ENCODE measurements around the gene PLIN5. TPM values are rescaled to one million over a fixed set of nuclear protein-coding genes. Genes with fewer than 3 reads are reported as not detected.

Gene PLIN5
- total RNA-seq, 1 experiment from 2014 or later, result 8.1 TPM

DNA sequence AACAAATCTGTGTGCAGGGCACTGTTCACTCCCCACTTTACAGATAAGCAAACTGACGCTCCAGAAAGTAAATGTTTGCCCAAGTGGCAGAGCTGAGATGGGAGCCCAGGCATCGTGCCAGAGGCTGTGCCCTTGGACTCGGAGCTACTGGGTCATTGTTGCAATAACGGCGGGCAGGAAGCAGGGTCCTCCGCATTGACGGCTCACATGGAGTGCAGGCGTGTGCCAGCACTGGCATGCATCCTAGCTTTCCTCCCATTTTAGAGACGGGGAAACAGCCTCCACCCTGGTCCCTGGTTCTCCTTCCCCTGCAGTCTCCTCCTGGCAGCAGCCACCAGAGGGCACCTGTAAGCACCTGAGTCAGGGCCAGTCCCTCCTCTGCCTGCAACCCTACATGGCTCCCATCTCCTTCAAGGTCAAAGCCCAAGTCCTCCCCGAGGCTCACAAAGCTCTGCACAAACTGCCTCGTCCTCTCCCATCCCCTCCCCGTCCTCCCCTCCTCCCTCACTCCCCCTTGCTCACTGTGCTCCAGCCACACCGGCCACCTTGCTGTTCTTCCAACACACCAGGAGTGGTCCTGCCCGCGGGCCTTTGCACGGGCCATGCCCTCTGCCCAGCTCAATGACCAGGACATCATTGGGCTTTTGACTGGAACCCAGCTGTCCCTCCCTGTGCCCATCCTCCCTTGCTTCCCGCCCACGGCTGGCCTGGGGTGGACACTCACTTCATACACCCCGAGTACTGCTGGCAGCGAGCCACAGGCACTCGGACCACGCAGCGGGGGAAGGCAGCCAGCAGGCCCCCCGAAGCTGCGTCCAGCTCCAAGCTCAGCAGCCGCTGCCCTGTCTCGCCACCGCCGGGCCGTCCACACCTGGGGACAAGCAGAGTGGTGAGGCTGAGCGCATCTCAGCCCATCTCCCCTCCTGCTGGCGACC is 12.5 kb upstream of the PLIN5 start:
- Histone ChIP-seq H3K4me1 (ENCODE audit: control insufficient read depth in 1 of 2, insufficient read depth in 2 of 2, low read length in 2 of 2) (no peaks in the 10 kb centered on the region), H3K9ac (ENCODE audit: low read length) (no peak overlapping the region), H3K4me2 (ENCODE audit: low read length) (no peak overlapping the region), H3K79me2 (ENCODE audit: insufficient read depth, low read length) (no peaks in the 10 kb centered on the region), H3K27ac (ENCODE audit: low read depth, low read length) (no peak overlapping the region), H3K36me3 (ENCODE audit: control insufficient read depth in 1 of 2, insufficient read depth in 2 of 2, low read length in 2 of 2) (peaks cover 7 to 28% of the 10 kb centered on the region in 2 experiments; a peak in 3 of 4 replicates), H3K27me3 (ENCODE audit: insufficient read depth, low read length) (no peaks in the 10 kb centered on the region), H3K9me3 (ENCODE audit: control insufficient read depth in 1 of 2, insufficient read depth in 1 of 2, low read depth in 1 of 2, low read length in 2 of 2) (no peaks in the 10 kb centered on the region), H3K4me3 (replicated peaks in 1 of 2; ENCODE audit: low read depth in 1 of 2, low read length in 2 of 2) (no peak overlapping the region), H3K9me2 (ENCODE audit: insufficient read depth) (no peaks in the 10 kb centered on the region), H2AFZ (ENCODE audit: low read depth, low read length, poor library complexity, severe bottlenecking) (no peak overlapping the region), H4K20me1 (ENCODE audit: insufficient read depth) (no peaks in the 10 kb centered on the region)
- ChIA-PET POLR2A (no interaction called here), RAD21 (ENCODE audit: low non-redundant PET in 1 of 2, low total read pairs in 2 of 2, uncharacterized antibody in 2 of 2, unreplicated experiment in 2 of 2) (no interaction called here), CTCF (interaction anchor here (0.7 to 1.1 kb wide), 3 partner anchors 12 to 23 kb away, joined by 3 to 5 read pairs (median 3); partner anchors contain the start of gene PLIN5)
- ATAC-seq (peak; percentile 78), DNase-seq (ENCODE audit: low read depth, low spot score) (no peak)
- no TSS peak for BruUV-seq (replicated peaks)
- intact Hi-C loops (cut with micrococcal nuclease), result no loop called here
- TF ChIP-seq CEBPB (IDR thresholded peaks at IDR 0.05; ENCODE audit: low read depth), result no peak
- TF ChIP-seq, protein P1, sequence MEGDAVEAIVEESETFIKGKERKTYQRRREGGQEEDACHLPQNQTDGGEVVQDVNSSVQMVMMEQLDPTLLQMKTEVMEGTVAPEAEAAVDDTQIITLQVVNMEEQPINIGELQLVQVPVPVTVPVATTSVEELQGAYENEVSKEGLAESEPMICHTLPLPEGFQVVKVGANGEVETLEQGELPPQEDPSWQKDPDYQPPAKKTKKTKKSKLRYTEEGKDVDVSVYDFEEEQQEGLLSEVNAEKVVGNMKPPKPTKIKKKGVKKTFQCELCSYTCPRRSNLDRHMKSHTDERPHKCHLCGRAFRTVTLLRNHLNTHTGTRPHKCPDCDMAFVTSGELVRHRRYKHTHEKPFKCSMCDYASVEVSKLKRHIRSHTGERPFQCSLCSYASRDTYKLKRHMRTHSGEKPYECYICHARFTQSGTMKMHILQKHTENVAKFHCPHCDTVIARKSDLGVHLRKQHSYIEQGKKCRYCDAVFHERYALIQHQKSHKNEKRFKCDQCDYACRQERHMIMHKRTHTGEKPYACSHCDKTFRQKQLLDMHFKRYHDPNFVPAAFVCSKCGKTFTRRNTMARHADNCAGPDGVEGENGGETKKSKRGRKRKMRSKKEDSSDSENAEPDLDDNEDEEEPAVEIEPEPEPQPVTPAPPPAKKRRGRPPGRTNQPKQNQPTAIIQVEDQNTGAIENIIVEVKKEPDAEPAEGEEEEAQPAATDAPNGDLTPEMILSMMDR (IDR thresholded peaks at IDR 0.05 in 2 of 3, conservative IDR thresholded peaks at IDR 0.05 in 1 of 3; ENCODE audit: borderline replicate concordance in 1 of 3, insufficient read depth in 1 of 3, low read depth in 2 of 3, low read length in 2 of 3), result peak in 2 of 3 experiments; percentile 63 to 65; a peak in 4 of 6 replicates

DNA sequence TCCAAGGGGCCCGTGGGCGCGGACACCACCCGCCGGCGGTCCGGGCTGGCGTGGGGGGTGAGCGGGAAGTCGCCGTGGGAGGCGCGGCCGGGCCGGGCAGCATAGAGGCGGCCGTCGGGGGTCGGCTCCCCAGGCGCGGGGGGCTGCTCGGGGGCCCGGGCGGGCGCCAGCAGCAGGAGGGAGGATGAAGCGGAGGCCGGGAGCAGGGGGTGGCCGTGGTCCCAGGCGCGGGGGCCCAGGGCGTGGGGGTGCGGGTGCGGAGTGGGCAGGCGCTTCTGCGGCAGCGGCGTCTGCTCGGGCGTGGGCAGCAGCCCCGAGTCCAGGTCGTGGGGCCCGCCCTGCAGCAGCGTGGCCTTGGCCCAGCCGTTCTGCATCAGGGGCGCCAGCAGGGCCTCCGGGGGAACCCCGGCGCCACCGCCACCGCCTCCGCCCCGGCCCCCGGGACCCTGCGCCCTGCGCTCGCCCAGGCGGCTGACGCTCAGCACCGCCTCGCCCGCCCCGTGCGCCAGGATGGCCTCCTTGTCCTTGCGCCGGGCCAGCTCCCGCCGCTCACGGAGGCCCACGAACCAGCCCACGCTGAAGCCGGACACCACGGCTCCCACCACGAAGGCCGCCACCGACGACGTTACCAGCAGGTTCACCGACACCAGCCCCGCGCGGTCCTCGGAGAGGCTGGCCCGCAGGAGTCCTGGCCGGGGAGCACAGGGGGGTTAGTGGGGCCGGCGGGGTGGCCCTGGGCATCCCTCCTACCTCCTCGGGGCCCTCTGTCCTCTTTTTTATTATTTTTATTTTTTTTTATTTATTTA is 9.0 kb upstream of the PLIN5 start:
- no peak for DNase-seq (ENCODE audit: low read depth, low spot score)
- ChIA-PET POLR2A (no interaction called here), CTCF (interaction anchor here (0.8 kb wide), 1 partner anchor 19 kb away, joined by 3 read pairs; no protein-coding TSS in a partner anchor), RAD21 (ENCODE audit: low non-redundant PET in 1 of 2, low total read pairs in 2 of 2, uncharacterized antibody in 2 of 2, unreplicated experiment in 2 of 2) (no interaction called here)
- no peak for ATAC-seq
- Histone ChIP-seq H3K79me2 (ENCODE audit: insufficient read depth, low read length) (no peaks in the 10 kb centered on the region), H3K9ac (ENCODE audit: low read length) (no peak overlapping the region), H3K27ac (ENCODE audit: low read depth, low read length) (no peak overlapping the region), H3K9me2 (ENCODE audit: insufficient read depth) (no peaks in the 10 kb centered on the region), H3K9me3 (ENCODE audit: control insufficient read depth in 1 of 2, insufficient read depth in 1 of 2, low read depth in 1 of 2, low read length in 2 of 2) (no peaks in the 10 kb centered on the region), H3K27me3 (ENCODE audit: insufficient read depth, low read length) (no peaks in the 10 kb centered on the region), H4K20me1 (ENCODE audit: insufficient read depth) (no peaks in the 10 kb centered on the region), H3K4me1 (ENCODE audit: control insufficient read depth in 1 of 2, insufficient read depth in 2 of 2, low read length in 2 of 2) (peaks cover 2 to 10% of the 10 kb centered on the region in 2 experiments; a peak in 3 of 4 replicates), H3K4me2 (ENCODE audit: low read length) (no peak overlapping the region), H3K4me3 (replicated peaks in 1 of 2; ENCODE audit: low read depth in 1 of 2, low read length in 2 of 2) (no peak overlapping the region), H3K36me3 (ENCODE audit: control insufficient read depth in 1 of 2, insufficient read depth in 2 of 2, low read length in 2 of 2) (peaks cover 3 to 6% of the 10 kb centered on the region in 2 experiments; a peak in 2 of 4 replicates), H2AFZ (ENCODE audit: low read depth, low read length, poor library complexity, severe bottlenecking) (no peak overlapping the region)
- no TSS peak for BruUV-seq (replicated peaks)
- intact Hi-C loops (cut with micrococcal nuclease), result no loop called here
- TF ChIP-seq SIN3A (IDR thresholded peaks at IDR 0.05; ENCODE audit: low read depth) (no peak), CEBPB (IDR thresholded peaks at IDR 0.05; ENCODE audit: low read depth) (no peak), JUND (IDR thresholded peaks at IDR 0.05) (no peak), CBX3 (IDR thresholded peaks at IDR 0.05; ENCODE audit: low read depth) (no peak), YY1 (IDR thresholded peaks at IDR 0.05; ENCODE audit: extremely low read depth, insufficient replicate concordance, low read depth, low read length) (no peak)
- TF ChIP-seq, protein P2, sequence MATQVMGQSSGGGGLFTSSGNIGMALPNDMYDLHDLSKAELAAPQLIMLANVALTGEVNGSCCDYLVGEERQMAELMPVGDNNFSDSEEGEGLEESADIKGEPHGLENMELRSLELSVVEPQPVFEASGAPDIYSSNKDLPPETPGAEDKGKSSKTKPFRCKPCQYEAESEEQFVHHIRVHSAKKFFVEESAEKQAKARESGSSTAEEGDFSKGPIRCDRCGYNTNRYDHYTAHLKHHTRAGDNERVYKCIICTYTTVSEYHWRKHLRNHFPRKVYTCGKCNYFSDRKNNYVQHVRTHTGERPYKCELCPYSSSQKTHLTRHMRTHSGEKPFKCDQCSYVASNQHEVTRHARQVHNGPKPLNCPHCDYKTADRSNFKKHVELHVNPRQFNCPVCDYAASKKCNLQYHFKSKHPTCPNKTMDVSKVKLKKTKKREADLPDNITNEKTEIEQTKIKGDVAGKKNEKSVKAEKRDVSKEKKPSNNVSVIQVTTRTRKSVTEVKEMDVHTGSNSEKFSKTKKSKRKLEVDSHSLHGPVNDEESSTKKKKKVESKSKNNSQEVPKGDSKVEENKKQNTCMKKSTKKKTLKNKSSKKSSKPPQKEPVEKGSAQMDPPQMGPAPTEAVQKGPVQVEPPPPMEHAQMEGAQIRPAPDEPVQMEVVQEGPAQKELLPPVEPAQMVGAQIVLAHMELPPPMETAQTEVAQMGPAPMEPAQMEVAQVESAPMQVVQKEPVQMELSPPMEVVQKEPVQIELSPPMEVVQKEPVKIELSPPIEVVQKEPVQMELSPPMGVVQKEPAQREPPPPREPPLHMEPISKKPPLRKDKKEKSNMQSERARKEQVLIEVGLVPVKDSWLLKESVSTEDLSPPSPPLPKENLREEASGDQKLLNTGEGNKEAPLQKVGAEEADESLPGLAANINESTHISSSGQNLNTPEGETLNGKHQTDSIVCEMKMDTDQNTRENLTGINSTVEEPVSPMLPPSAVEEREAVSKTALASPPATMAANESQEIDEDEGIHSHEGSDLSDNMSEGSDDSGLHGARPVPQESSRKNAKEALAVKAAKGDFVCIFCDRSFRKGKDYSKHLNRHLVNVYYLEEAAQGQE (IDR thresholded peaks at IDR 0.05; ENCODE audit: low read depth), result no peak

All from HCT116 (cell line).